ENCODE data around the gene NPY5R.

- TF ChIP-seq CTCF (IDR thresholded peaks at IDR 0.05) (no peak), POLR2A (IDR thresholded peaks at IDR 0.05) (no peak), POLR2AphosphoS5 (IDR thresholded peaks at IDR 0.05) (no peak), EP300 (IDR thresholded peaks at IDR 0.05) (no peak)
These were observed 54.5 kb downstream of the NPY5R start for GRCh38 chr4:163398238-163398637.

All from sigmoid colon (tissue), 4 donors.